ENCODE results near the gene SLC7A6.

SLC7A6 gene

DNA sequence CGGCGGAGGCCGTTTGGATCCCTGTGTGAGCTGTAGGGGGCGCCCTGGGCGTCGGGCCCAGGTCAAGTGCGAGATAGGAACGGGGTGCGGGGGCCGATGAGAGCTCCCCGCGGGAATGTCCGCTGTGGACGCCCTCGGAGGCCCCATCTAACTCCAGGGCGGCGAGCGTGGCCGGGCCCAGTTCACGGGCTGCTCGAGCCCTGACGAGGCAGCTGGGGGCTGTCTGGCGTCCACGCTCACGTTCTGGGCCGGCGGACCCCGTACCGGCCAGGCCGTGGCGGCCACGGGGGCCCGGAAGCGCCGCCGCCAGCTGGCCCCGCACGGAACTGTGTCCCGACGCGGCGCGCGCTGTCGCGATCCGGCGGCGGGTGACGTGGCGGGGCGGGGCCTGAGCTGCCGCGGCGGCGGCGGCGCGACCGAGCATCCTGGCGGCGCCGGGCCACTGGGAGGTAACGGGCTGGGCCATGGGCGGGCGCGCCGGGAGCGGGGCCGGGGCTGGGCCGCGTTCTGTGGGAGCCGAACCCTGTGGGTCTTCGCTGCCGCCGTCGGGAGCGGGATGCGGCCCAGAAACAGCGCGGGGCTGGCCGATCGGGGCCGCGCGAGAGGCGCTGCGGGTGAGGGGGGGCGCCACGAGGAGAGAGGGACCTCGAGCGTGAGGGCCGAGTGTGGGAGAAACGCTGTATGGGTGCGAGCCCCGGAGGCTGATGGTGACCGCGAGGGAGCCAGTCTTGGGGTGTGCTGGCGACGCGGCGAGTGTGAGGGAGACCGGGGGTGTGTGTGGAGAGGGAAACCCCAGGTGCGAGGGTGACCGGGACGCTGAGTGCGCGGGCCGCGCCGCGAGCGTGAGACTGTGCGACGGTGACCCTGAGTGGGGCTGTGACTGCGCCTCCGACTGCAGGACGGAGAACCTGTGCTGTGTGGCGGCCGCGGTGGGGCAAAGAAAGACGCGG lies at the start of gene SLC7A6:
SLC7A6 (plus strand) TSS at position 399 of the 950 bp plus-strand sequence. CDS start 10,201 bp downstream, outside the sequence.
- peak; percentile 72 to 84 for DNase-seq

DNA sequence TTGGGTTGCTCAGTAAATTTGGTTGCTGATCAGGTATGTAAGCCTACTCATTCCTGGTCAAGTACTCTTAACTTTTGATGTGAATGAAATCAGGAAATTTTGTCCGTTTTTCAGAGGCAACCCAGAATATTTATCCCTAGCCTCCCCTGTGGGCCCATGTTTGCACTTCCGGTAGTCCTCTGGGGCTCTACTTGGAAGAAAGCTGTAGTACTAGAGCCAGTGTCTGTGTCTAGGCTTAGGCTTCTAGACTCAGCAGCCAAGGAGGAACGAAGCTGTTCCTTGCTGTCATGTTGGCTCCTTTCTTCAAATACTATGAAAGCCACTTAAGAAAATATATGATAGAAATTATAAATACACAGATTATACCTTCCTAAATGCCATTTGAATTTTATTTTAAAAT lies 49.6 kb upstream of the SLC7A6 start:
- DNase-seq, result no peak

GRCh38 chr16:68215302-68215701 lies 49.0 kb upstream of the SLC7A6 start:
- no peak for DNase-seq

GRCh38 chr16:68216240-68216639 lies 48.1 kb upstream of the SLC7A6 start:
- DNase-seq, result no peak

GRCh38 chr16:68217506-68217905 lies 46.8 kb upstream of the SLC7A6 start:
- DNase-seq, result no peak

DNA sequence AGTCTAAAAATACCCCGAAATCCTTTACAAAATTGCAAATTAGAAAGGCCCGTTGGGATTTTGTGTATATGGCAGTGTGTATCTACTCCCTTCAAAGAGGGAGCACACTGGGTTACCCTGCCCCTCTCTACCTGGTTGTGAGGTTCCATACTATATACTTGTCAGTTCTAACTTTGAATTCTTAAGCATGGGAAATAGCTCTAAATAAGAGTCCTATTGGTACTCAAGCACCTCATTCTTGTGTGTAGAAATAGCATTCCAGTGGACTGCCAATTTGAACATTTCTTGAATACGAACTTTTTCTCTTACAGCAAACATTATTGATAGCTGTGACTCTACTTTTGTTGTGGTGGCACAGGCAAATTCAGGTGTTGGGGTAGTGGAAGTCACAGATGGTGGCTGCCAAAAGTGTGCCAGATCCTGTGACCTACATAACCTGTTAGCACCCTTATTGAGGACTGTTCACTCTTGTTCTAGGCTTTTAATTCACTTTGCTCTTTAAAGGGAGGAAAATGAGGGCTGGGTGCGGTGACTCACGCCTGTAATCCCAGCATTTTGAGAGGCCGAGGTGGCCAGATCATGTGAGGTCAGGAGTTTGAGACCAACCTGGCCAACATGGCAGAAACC lies 44.5 kb upstream of the SLC7A6 start:
- no peak for DNase-seq

DNA sequence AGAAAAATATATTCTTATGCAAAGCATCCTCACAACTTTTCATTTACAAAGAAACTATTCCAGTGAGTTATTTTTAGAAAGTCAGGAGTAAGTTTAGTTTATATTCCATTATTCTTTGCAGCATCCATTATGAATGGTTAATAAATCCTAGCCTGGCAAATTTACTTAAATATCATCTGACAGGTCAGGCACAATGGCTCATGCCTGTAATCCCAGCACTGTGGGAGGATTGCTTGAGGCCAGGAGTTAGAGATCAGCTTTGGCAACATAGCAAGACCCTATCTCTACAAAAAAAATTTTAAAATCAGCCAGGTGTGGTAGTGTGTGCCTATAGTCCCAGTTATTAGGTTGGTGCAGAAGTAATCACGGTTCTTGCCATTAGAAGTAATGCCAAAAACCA lies 41.3 kb upstream of the SLC7A6 start:
- DNase-seq, result no peak

- no peak for DNase-seq
These were observed 38.2 kb upstream of the SLC7A6 start for GRCh38 chr16:68226116-68226515.

DNA sequence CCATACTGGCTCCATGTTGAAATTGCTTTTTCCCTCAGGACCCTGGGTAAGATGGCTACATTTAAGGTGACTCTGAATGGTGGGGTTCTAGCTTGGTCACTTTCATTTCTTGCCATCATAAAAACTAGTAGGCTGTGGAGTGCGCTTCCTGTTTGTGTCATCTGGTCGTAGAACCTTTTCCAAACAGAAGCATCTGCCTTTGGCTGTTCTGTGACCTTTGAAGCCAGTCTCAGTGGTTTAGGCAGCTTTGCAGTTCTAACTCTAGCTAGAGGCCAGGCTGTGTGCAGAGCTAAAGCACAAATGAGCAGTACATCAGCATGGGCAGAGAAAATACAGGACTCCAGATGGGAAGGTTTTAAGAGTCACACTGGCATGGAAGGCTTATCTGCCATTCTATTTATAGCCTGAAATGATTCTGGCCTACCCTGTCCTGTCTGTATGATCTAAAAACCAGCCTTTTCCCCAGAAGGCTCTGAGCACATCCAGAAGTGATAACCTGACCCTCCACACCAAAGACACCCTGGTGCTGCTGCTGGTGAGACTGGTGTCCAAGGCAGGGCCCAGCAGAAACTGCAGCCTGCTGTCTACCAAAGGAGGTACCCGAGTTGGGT lies 37.0 kb upstream of the SLC7A6 start:
- no peak for DNase-seq

DNA sequence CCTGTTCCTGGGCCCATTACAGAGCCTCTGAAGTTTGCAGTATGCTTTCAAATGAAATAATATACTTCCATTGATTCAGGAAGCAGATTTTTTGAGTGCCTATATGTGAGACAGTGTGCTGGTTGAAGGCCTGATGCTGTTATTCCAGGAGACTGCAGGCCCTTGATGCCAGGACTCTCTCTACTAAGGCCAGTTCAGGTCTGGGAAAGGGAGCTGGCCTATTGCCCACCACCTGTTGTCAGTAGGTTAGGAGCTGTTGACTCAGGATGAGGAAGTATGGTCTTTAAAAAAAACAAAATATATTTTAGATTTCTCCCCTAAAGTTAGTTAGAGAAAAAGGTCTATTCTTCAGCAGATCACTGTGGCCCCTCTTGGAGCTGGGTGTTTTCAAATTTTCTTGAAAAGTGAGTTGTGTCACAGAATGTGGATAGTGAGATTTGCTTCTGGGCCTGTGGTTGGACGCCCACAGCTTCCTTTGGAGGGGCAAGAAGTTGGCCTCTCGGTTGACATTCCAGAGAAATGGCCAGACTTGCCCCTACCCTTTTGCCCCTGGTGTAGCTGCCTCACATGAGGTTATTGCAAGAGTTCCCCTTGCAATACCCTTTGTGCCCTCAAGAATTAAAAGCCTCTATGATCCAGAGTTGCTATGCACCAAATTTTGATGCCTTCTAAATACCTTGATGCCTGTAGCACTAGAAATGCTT lies 36.3 kb upstream of the SLC7A6 start:
- no peak for DNase-seq

DNA sequence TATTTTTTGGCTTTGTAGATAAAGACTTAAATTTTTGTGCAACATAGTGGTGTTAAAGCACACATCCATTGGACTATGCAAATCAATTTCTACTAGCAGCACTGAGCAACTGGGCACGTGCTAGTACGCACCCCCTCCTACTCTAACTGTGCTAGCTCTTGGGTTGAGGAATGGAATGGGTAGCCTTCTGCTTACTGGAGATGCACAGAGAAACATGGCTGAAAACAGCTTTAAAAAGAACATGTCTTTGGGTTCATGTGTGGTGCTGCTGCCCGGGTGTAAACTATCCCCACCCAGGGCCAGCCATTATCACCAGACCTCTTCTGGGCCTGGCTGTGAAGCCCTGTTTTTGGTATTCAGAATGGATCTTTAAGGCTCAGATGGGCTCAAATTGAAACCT lies 35.7 kb upstream of the SLC7A6 start:
- DNase-seq, result no peak

GRCh38 chr16:68229431-68230175 lies 34.7 kb upstream of the SLC7A6 start:
- peak; percentile 16 to 39 for DNase-seq

DNA sequence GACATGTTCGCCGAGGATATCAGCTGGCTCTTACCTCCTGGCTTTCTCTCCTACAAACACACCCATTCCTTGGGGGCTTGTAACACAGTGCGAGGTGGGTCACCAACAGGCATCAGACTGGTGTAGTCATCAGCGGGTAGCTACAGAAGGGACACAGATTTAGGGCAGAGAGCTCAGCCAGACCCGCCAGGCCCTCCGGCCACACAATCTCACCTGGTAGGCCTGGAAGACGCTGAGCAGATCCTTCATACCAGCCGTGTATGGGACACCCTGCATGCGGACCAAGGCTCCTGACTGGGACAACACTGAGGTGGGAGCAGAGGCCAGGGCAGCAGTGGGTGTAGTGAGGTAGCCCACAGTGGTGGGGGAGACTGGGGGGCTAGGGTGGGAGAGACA lies 34.2 kb upstream of the SLC7A6 start:
- DNase-seq, result no peak

- no peak for DNase-seq
These were observed 33.4 kb upstream of the SLC7A6 start for GRCh38 chr16:68230956-68231355.

DNA sequence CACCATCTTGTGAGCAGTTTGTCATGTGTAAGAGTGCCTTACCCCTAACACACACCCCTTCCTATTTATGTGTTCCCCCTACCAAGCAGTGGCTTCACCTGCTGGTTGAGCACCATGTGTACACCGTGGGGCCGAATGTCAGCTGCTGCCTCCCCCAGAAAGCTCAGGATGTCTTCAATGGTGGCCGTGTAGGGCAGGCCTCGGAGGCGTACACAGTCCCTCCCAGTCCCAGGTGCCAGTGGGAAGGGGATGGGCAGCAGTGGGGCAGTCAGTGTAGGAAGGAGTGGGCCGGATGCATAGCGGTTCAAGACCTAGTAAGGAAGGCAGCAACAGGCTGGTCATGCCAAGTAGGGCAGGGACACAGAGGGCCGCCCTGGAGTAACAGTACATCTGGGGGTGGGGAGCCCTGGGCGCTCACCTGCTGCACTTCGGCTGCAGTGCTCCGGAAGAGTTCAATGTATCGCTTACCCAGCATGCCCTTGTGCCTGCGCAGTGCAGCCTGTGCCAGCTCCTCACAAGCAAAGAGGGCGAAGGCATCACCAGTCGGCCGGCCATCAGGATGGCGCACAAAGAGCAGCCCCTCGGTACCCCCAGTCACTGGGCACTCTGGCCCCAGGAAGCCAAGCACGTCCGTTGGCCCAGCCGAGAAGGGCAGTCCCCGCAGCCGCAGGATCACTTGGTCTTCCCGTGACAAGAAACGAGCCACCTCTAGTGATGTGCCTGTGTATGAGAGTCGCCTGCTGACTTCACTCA lies 32.8 kb upstream of the SLC7A6 start:
- no peak for DNase-seq

DNA sequence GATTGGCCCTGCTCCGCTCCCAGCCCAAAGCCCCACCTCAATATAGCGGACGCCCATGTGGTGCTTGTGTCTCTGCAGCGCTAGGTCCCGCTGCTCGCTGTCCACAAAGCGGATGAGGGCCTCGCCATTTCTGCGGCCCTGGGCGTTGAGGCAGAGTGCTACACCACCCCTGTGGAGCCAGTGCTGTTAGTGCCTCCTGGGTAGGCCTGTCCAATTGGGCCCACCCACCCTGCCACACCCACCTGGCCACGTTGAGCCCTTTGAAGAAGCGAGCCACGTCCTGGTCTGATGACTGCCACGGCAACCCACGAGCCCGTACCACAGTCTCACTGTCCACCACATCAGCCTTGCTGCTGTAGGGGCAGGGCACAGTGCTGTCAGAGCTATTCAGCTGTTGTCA lies 32.0 kb upstream of the SLC7A6 start:
- no peak for DNase-seq

DNA sequence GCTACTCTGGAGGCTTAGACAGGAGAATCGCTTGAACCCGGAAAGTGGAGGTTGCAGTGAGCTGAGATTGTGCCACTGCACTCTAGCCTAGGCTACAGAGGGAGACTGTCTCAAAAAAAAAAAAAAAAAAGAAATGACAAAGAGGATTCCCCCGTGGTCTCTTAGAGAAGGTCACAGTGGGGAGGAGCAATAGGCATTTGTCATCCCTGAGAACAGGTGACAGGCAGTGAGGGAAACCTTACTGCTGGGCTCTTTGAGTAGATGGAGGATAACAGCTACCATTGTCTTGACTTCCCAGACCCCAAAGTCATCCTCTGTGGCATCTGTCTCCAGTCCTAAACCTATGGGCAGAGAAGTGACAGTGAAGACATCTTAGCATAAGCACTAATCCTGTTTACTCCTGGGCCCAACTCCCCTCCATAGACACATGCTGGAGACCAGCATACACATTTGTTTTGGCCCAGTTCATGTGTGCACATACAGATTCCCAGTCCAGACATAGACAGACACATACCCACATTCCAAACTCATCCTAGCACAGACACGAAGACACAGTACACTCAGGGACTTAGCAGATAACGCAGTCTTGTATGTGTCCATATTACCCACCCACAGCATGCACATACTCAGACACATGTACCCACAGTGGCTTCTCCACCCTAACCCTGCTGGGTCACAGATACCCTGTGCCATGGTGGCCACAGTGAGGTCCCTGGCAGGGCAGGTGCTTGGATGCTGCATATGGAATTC lies 31.1 kb upstream of the SLC7A6 start:
- DNase-seq, result no peak

GRCh38 chr16:68233835-68234187 lies 30.5 kb upstream of the SLC7A6 start:
- DNase-seq, result no peak

DNA sequence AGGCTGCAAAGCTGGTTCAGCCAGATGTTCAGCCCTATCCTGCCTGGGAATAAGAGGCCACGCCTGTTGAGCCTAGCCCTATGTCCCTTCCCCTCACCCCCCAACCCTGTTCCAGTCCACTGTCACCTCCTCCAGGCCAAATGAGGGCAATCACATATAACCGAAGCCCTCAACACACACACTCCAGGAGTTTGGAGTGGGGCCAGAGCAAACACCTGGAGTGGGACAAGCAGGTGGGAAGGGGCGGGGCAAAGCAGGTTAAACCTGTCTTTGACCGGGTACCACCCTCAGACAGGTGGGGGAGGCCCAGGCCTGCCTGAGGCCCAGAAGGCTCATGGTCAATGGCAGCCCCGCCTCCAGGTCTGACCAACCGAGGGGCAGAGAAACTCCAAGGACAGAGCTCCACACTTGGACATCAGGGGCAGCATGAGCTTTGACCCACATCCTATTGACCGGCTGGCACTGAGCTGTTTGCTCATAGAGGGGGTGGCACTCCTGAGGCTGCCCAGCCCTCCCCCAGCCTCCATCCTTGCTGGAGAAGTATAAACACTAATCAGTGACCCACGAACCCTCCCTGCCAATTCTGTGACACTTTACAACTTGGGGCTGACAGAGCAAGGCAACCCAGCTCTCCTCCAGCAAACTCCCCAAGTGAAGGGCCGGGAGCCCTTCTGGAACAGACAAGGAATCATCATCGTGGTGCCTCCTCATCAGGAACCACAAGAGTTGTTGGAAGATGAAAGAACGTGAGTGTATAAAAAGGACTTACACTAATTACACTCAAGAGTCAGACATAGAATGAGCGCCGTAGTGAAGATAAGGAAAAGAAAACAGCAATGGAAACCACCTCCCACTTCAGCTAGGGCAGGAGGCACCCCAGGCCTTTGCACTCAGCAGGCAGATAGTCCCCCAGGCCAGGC lies 29.9 kb upstream of the SLC7A6 start:
- no peak for DNase-seq
